Measurements from ENCODE around the gene TGFBRAP1. TPM values are rescaled to one million over a fixed set of nuclear protein-coding genes. Genes with fewer than 3 reads are reported as not detected.
A peak's percentile ranks its signal among the peaks of the same experiment; 100 is the strongest.

Gene TGFBRAP1
- total and polyA plus RNA-seq, 4 experiments from 2014 or later: 19.9 to 27.4 (median 20.8) TPM

- Mint-ChIP-seq H3K27ac (peak overlapping the region in 2 of 7 donors; percentile 9 to 45), H3K9me3 (no peaks in the 10 kb centered on the region), H3K27me3 (no peaks in the 10 kb centered on the region), H3K4me1 (peaks cover 22 to 43% (median 31%) of the 10 kb centered on the region in 4 donors), H3K36me3 (peaks cover 4 to 15% of the 10 kb centered on the region in 2 donors), H3K4me3 (no peak overlapping the region)
- H3K4me1 ChIP-seq (ENCODE audit: insufficient read depth, low read length): peaks cover 8% of the 10 kb centered on the region
- H3K4me3 ChIP-seq (ENCODE audit: low read length in 2 of 2): no peak overlapping the region
- CTCF ChIA-PET (ENCODE audit: partially characterized antibody): interaction anchor here (0.7 to 1.2 kb wide), 3 partner anchors 10 to 202 kb away, joined by 3 to 4 read pairs (median 3); no protein-coding TSS in a partner anchor
- no peak overlapping the region for H3K27ac ChIP-seq (ENCODE audit: low read depth, low read length)
- intact Hi-C loops (cut with micrococcal nuclease): no loop called here
- DNase-seq: no peak
- no peaks in the 10 kb centered on the region for H3K36me3 ChIP-seq (ENCODE audit: insufficient read depth, low read length)
- no peaks in the 10 kb centered on the region for H3K9me3 ChIP-seq (ENCODE audit: control insufficient read depth in 1 of 2, low read length in 2 of 2)
- no peaks in the 10 kb centered on the region for H3K27me3 ChIP-seq (ENCODE audit: insufficient read depth, low read length)
- POLR2A ChIA-PET (ENCODE audit: partially characterized antibody): interaction anchor here (1.2 kb wide), 2 partner anchors 15 to 845 kb away, joined by 3 to 4 read pairs; no protein-coding TSS in a partner anchor
These were observed 14.2 kb downstream of the TGFBRAP1 start for GRCh38 chr2:105315314-105315713.

GRCh38 chr2:105313877-105314276, 15.7 kb downstream of the TGFBRAP1 start:
- CTCF ChIA-PET (ENCODE audit: partially characterized antibody): interaction anchor here (0.7 kb wide), 1 partner anchor 13 kb away, joined by 3 read pairs; no protein-coding TSS in a partner anchor
- Histone ChIP-seq H3K4me1 (ENCODE audit: insufficient read depth, low read length) (peaks cover 6% of the 10 kb centered on the region), H3K36me3 (ENCODE audit: insufficient read depth, low read length) (no peaks in the 10 kb centered on the region), H3K27ac (ENCODE audit: low read depth, low read length) (no peak overlapping the region), H3K27me3 (ENCODE audit: insufficient read depth, low read length) (no peaks in the 10 kb centered on the region), H3K4me3 (ENCODE audit: low read length in 2 of 2) (no peak overlapping the region), H3K9me3 (ENCODE audit: control insufficient read depth in 1 of 2, low read length in 2 of 2) (no peaks in the 10 kb centered on the region)
- Mint-ChIP-seq H3K4me1 (peaks cover 19 to 42% (median 30%) of the 10 kb centered on the region in 4 donors), H3K9me3 (no peaks in the 10 kb centered on the region), H3K36me3 (peaks cover 11 to 17% of the 10 kb centered on the region in 2 donors), H3K4me3 (no peak overlapping the region), H3K27ac (no peak overlapping the region), H3K27me3 (no peaks in the 10 kb centered on the region)
- DNase-seq: no peak
- intact Hi-C loops (cut with micrococcal nuclease): no loop called here
- POLR2A ChIA-PET (ENCODE audit: partially characterized antibody): interaction anchor here (0.6 to 0.9 kb wide), 2 partner anchors 9 to 233 kb away, joined by 3 read pairs; no protein-coding TSS in a partner anchor

DNA sequence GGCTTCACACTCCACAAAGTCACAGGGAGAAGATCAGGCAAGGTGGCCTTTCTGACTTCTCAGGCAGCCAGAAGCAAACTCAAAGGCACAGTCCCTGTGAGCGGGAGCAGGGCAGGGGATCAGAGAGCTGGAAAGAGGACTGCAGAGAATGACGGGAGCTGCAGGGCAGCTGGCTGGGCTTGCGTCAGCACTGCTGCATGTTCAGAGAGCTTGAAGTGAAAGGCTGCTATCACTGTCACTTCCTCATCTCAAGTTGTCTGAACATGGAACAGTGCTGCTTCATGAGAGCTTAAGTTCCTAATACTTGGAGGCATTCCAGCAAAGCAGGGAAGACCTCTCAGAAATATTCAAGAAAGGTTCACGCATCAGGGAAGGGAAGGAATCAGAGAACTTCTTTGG, 20.4 kb downstream of the TGFBRAP1 start:
- POLR2A ChIA-PET (ENCODE audit: partially characterized antibody): interaction anchor here (1.3 kb wide), 1 partner anchor 10 kb away, joined by 3 read pairs; no protein-coding TSS in a partner anchor
- H3K36me3 Mint-ChIP-seq: peaks cover 26 to 35% of the 10 kb centered on the region in 2 donors
- no peaks in the 10 kb centered on the region for H3K9me3 Mint-ChIP-seq
- intact Hi-C loops (cut with micrococcal nuclease): no loop called here
- H3K27me3 ChIP-seq (ENCODE audit: insufficient read depth, low read length): no peaks in the 10 kb centered on the region
- no peak for DNase-seq
- H3K27ac Mint-ChIP-seq: no peak overlapping the region
- H3K4me1 ChIP-seq (ENCODE audit: insufficient read depth, low read length): no peaks in the 10 kb centered on the region
- H3K4me1 Mint-ChIP-seq: peaks cover 6 to 41% (median 22%) of the 10 kb centered on the region in 4 donors
- H3K27me3 Mint-ChIP-seq: no peaks in the 10 kb centered on the region
- CTCF ChIA-PET (ENCODE audit: partially characterized antibody): no interaction called here
- no peak overlapping the region for H3K4me3 ChIP-seq (ENCODE audit: low read length in 2 of 2)
- peaks cover 22% of the 10 kb centered on the region for H3K36me3 ChIP-seq (ENCODE audit: insufficient read depth, low read length)
- no peak overlapping the region for H3K27ac ChIP-seq (ENCODE audit: low read depth, low read length)
- no peaks in the 10 kb centered on the region for H3K9me3 ChIP-seq (ENCODE audit: control insufficient read depth in 1 of 2, low read length in 2 of 2)
- H3K4me3 Mint-ChIP-seq: no peak overlapping the region

GRCh38 chr2:105308382-105309146, 21.0 kb downstream of the TGFBRAP1 start:
- H3K4me3 Mint-ChIP-seq: no peak overlapping the region
- no peak overlapping the region for H3K4me3 ChIP-seq (ENCODE audit: low read length in 2 of 2)
- POLR2A ChIA-PET (ENCODE audit: partially characterized antibody): interaction anchor here (1.3 kb wide), 1 partner anchor 9 kb away, joined by 3 read pairs; no protein-coding TSS in a partner anchor
- H3K9me3 Mint-ChIP-seq: no peaks in the 10 kb centered on the region
- intact Hi-C loops (cut with micrococcal nuclease): no loop called here
- H3K9me3 ChIP-seq (ENCODE audit: control insufficient read depth in 1 of 2, low read length in 2 of 2): no peaks in the 10 kb centered on the region
- H3K27me3 Mint-ChIP-seq: no peaks in the 10 kb centered on the region
- H3K27ac Mint-ChIP-seq: no peak overlapping the region
- CTCF ChIA-PET (ENCODE audit: partially characterized antibody): no interaction called here
- peaks cover 22% of the 10 kb centered on the region for H3K36me3 ChIP-seq (ENCODE audit: insufficient read depth, low read length)
- no peak for DNase-seq
- H3K4me1 ChIP-seq (ENCODE audit: insufficient read depth, low read length): no peaks in the 10 kb centered on the region
- H3K27me3 ChIP-seq (ENCODE audit: insufficient read depth, low read length): no peaks in the 10 kb centered on the region
- H3K27ac ChIP-seq (ENCODE audit: low read depth, low read length): no peak overlapping the region
- H3K4me1 Mint-ChIP-seq: peaks cover 5 to 41% (median 25%) of the 10 kb centered on the region in 4 donors
- peaks cover 26 to 38% of the 10 kb centered on the region in 2 donors for H3K36me3 Mint-ChIP-seq

DNA sequence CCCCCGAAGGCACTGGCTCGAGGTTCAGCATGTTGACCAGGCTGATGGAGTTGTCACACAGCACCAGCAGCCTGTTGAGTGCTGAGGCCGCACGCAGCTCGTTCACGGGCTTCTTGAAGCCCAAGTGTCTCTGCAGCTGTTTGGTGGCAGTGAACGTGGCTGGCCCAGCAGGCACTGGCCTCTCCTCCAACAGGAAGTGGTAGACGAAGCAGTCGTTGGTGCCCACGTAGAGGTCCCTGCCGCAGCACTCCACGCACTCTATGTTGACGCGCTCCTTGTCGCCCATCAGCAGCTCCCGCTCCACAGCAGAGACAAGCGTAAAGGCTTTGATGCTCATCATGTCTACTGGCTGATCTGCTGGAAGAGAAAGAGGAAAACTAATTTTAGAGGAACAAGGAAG, 21.6 kb downstream of the TGFBRAP1 start:
- CTCF ChIA-PET (ENCODE audit: partially characterized antibody): no interaction called here
- POLR2A ChIA-PET (ENCODE audit: partially characterized antibody): no interaction called here
- Mint-ChIP-seq H3K4me1 (peaks cover 6 to 43% (median 27%) of the 10 kb centered on the region in 4 donors), H3K27ac (no peak overlapping the region), H3K9me3 (no peaks in the 10 kb centered on the region), H3K4me3 (no peak overlapping the region), H3K27me3 (no peaks in the 10 kb centered on the region), H3K36me3 (peaks cover 26 to 40% of the 10 kb centered on the region in 2 donors)
- Histone ChIP-seq H3K4me3 (ENCODE audit: low read length in 2 of 2) (no peak overlapping the region), H3K36me3 (ENCODE audit: insufficient read depth, low read length) (peaks cover 22% of the 10 kb centered on the region), H3K4me1 (ENCODE audit: insufficient read depth, low read length) (no peaks in the 10 kb centered on the region), H3K27me3 (ENCODE audit: insufficient read depth, low read length) (no peaks in the 10 kb centered on the region), H3K9me3 (ENCODE audit: control insufficient read depth in 1 of 2, low read length in 2 of 2) (no peaks in the 10 kb centered on the region), H3K27ac (ENCODE audit: low read depth, low read length) (no peak overlapping the region)
- DNase-seq: no peak
- intact Hi-C loops (cut with micrococcal nuclease): no loop called here

GRCh38 chr2:105307550-105307949, 22.0 kb downstream of the TGFBRAP1 start:
- Histone ChIP-seq H3K27me3 (ENCODE audit: insufficient read depth, low read length) (no peaks in the 10 kb centered on the region), H3K9me3 (ENCODE audit: control insufficient read depth in 1 of 2, low read length in 2 of 2) (no peaks in the 10 kb centered on the region), H3K4me1 (ENCODE audit: insufficient read depth, low read length) (peaks cover 1% of the 10 kb centered on the region), H3K4me3 (ENCODE audit: low read length in 2 of 2) (no peak overlapping the region), H3K36me3 (ENCODE audit: insufficient read depth, low read length) (peaks cover 22% of the 10 kb centered on the region), H3K27ac (ENCODE audit: low read depth, low read length) (no peak overlapping the region)
- Mint-ChIP-seq H3K9me3 (no peaks in the 10 kb centered on the region), H3K27me3 (no peaks in the 10 kb centered on the region), H3K36me3 (peaks cover 26 to 40% of the 10 kb centered on the region in 2 donors), H3K27ac (no peak overlapping the region), H3K4me1 (peaks cover 9 to 44% (median 30%) of the 10 kb centered on the region in 4 donors), H3K4me3 (no peak overlapping the region)
- intact Hi-C loops (cut with micrococcal nuclease): no loop called here
- ChIA-PET POLR2A (ENCODE audit: partially characterized antibody) (no interaction called here), CTCF (ENCODE audit: partially characterized antibody) (no interaction called here)
- DNase-seq: no peak

DNA sequence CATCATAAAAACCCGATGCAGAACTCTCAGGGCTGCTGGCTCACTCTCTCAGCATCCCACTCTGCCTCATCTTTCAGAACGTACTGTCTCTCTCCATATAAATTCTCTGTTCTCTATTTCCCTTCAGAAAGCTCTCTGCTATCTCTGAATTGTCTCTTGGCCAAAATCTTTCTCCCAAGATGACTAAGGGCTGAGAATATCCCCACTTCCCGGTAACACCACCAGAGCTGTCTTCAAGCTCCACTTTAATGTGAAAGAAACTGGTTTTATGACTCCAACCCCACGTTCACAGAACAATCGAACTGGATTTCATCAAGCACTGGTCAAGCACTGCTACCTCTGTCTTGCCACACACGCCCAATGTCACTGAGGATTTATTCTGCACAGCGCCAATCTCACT, 22.4 kb downstream of the TGFBRAP1 start:
- POLR2A ChIA-PET (ENCODE audit: partially characterized antibody): no interaction called here
- H3K27ac ChIP-seq (ENCODE audit: low read depth, low read length): no peak overlapping the region
- H3K27me3 ChIP-seq (ENCODE audit: insufficient read depth, low read length): no peaks in the 10 kb centered on the region
- H3K9me3 ChIP-seq (ENCODE audit: control insufficient read depth in 1 of 2, low read length in 2 of 2): no peaks in the 10 kb centered on the region
- H3K36me3 ChIP-seq (ENCODE audit: insufficient read depth, low read length): peaks cover 22% of the 10 kb centered on the region
- H3K4me3 Mint-ChIP-seq: no peak overlapping the region
- peaks cover 5% of the 10 kb centered on the region for H3K4me1 ChIP-seq (ENCODE audit: insufficient read depth, low read length)
- no peak for DNase-seq
- intact Hi-C loops (cut with micrococcal nuclease): no loop called here
- no peak overlapping the region for H3K27ac Mint-ChIP-seq
- H3K4me3 ChIP-seq (ENCODE audit: low read length in 2 of 2): no peak overlapping the region
- no peaks in the 10 kb centered on the region for H3K9me3 Mint-ChIP-seq
- H3K4me1 Mint-ChIP-seq: peaks cover 12 to 48% (median 32%) of the 10 kb centered on the region in 4 donors
- CTCF ChIA-PET (ENCODE audit: partially characterized antibody): no interaction called here
- H3K36me3 Mint-ChIP-seq: peaks cover 28 to 43% of the 10 kb centered on the region in 2 donors
- H3K27me3 Mint-ChIP-seq: no peaks in the 10 kb centered on the region

All from CD4-positive, alpha-beta memory T cell (primary cell).